GM23338 (cell line): ENCODE results near the gene PMP22. TPM values are rescaled to one million over a fixed set of nuclear protein-coding genes. Genes with fewer than 3 reads are reported as not detected.

Experiments
- ATAC-seq: fragments of 200-7000 bp; cut with Tn5 transposase; 3 replicates; pipeline ENCODE4 v1.9.1; 2020
- DNase-seq: peaks from one replicate; pipeline ENCODE4 v3.0.0-alpha.2; 2015; ENCODE audit warnings: low spot score
- H2AFZ ChIP-seq: fragments of 200-600 bp; sonication (generic); 2 replicates; pipeline ENCODE4 v1.8.0; 2016; ENCODE audit warnings: antibody characterized with exemption, mild to moderate bottlenecking, moderate library complexity
- H3F3A ChIP-seq: fragments of 200-600 bp; sonication (generic); replicated peaks from 2 replicates; pipeline ENCODE4 v1.8.0; 2017; ENCODE audit warnings: antibody characterized with exemption, mixed run types, low read depth
- H3K27ac ChIP-seq: fragments of 200-600 bp; sonication (generic); 2 replicates; pipeline ENCODE4 v1.6.1; 2016; ENCODE audit warnings: low read depth
- H3K27me3 ChIP-seq: fragments of 200-600 bp; sonication (generic); 2 replicates; pipeline ENCODE4 v1.8.0; 2016; ENCODE audit warnings: mild to moderate bottlenecking, mixed run types, moderate library complexity; ENCODE audit not compliant: insufficient read depth
- H3K36me3 ChIP-seq: fragments of 200-600 bp; sonication (generic); 2 replicates; pipeline ENCODE4 v1.8.0; 2016; ENCODE audit warnings: mild to moderate bottlenecking; ENCODE audit not compliant: insufficient read depth
- H3K4me1 ChIP-seq: fragments of 200-600 bp; sonication (generic); 2 replicates; pipeline ENCODE4 v1.8.0; 2016; ENCODE audit warnings: mild to moderate bottlenecking, moderate library complexity; ENCODE audit not compliant: insufficient read depth
- H3K4me2 ChIP-seq: fragments of 200-600 bp; sonication (generic); 2 replicates; pipeline ENCODE4 v1.7.1; 2017; ENCODE audit warnings: mixed run types
- H3K4me3 ChIP-seq: fragments of 200-600 bp; sonication (generic); 2 replicates; pipeline ENCODE4 v1.6.1; 2016; ENCODE audit warnings: mixed run types
- H3K79me2 ChIP-seq: fragments of 200-600 bp; sonication (generic); replicated peaks from 2 replicates; pipeline ENCODE4 v1.8.0; 2017; ENCODE audit warnings: mild to moderate bottlenecking; ENCODE audit not compliant: insufficient read depth
- H3K9me2 ChIP-seq: fragments of 200-600 bp; sonication (generic); 2 replicates; pipeline ENCODE4 v1.8.0; 2017; ENCODE audit not compliant: insufficient read depth
- H4K20me1 ChIP-seq: fragments of 200-600 bp; sonication (generic); replicated peaks from 2 replicates; pipeline ENCODE4 v1.8.0; 2017; ENCODE audit warnings: mild to moderate bottlenecking; ENCODE audit not compliant: insufficient read depth
- H3K27ac Mint-ChIP-seq: 2 replicates; pipeline ENCODE4 v1.8.0; 2020; ENCODE audit warnings: inconsistent platforms, mild to moderate bottlenecking, moderate library complexity, mixed read lengths
- H3K27me3 Mint-ChIP-seq: 3 replicates; pipeline ENCODE4 v1.8.0; 2022; ENCODE audit warnings: low read depth, mild to moderate bottlenecking, moderate library complexity, mixed read lengths, inconsistent platforms; ENCODE audit not compliant: insufficient read depth, poor library complexity
- H3K36me3 Mint-ChIP-seq: 3 replicates; pipeline ENCODE4 v1.8.0; 2021; ENCODE audit warnings: low read depth, mild to moderate bottlenecking, inconsistent platforms, moderate library complexity, mixed read lengths
- H3K4me1 Mint-ChIP-seq: 3 replicates; pipeline ENCODE4 v1.8.0; 2020; ENCODE audit warnings: mild to moderate bottlenecking, inconsistent platforms, mixed read lengths
- H3K4me3 Mint-ChIP-seq: 3 replicates; pipeline ENCODE4 v1.8.0; 2021; ENCODE audit warnings: moderate library complexity, mild to moderate bottlenecking, inconsistent platforms, mixed read lengths
- H3K9me3 Mint-ChIP-seq: 3 replicates; pipeline ENCODE4 v1.8.0; 2020; ENCODE audit warnings: moderate library complexity, mild to moderate bottlenecking, inconsistent platforms, mixed read lengths
- CREB1 ChIP-seq: fragments of 250-450 bp; sonication (Bioruptor Pico); IDR thresholded peaks from 2 replicates; pipeline ENCODE4 v1.5.0; 2020; ENCODE audit warnings: low read depth, mild to moderate bottlenecking, moderate library complexity
- EZH2phosphoT487 ChIP-seq: fragments of 200-600 bp; sonication (generic); IDR thresholded peaks from one replicate; pipeline ENCODE4 v1.8.1; 2018; ENCODE audit warnings: antibody characterized with exemption; ENCODE audit not compliant: unreplicated experiment
- JUNB ChIP-seq: IDR thresholded peaks from one replicate; pipeline ENCODE4 v1.6.1; 2016; ENCODE audit warnings: antibody characterized with exemption; ENCODE audit not compliant: unreplicated experiment
- POLR2AphosphoS5 ChIP-seq: IDR thresholded peaks from 2 replicates; pipeline ENCODE4 v1.6.1; 2016; ENCODE audit warnings: antibody characterized with exemption, low read depth
- ZNF114 ChIP-seq: fragments of 250-450 bp; sonication (Bioruptor Pico); IDR thresholded peaks from 2 replicates; pipeline ENCODE4 v1.5.0; 2020; ENCODE audit warnings: mild to moderate bottlenecking, moderate library complexity
- ZNF331 ChIP-seq: fragments of 250-450 bp; sonication (Bioruptor Pico); IDR thresholded peaks from 2 replicates; pipeline ENCODE4 v1.5.0; 2020; ENCODE audit warnings: low read depth, mild to moderate bottlenecking, moderate library complexity
- polyA plus RNA-seq: library from polyadenylated mRNA; unstranded; fragments of >200 nt; fragmentation: Nextera tagmentation; extraction: Ambion mirVana; gene quantifications from 2 replicates; pipeline ENCODE4 v1.2.1, GENCODE V29; 2016
- total RNA-seq: library from RNA; depleted of rRNA; stranded (reverse); fragments of >200 nt; shearing (Covaris generic); gene quantifications from 2 replicates; pipeline ENCODE4 v1.2.3, GENCODE V29; 2014
- TF ChIP-seq, protein P1 (sequence below): fragments of 250-450 bp; sonication (Bioruptor Pico); IDR thresholded peaks from 2 replicates; pipeline ENCODE4 v1.5.0; 2020; ENCODE audit warnings: mild to moderate bottlenecking, moderate library complexity
- TF ChIP-seq, protein P2 (sequence below): IDR thresholded peaks from 2 replicates; pipeline ENCODE4 v1.6.1; 2016; ENCODE audit warnings: antibody characterized with exemption
- TF ChIP-seq, protein P3 (sequence below), 2 experiments: fragments of 200-600 bp in 1 of 2; sonication (generic) in 1 of 2; conservative IDR thresholded peaks; 2 replicates each; pipeline versions ENCODE4 v1.5.1 to v1.6.1; 2016 to 2017; ENCODE audit warnings: antibody characterized with exemption in 2 of 2, low read depth in 2 of 2, mild to moderate bottlenecking in 2 of 2, moderate library complexity in 1 of 2
- TF ChIP-seq, protein P4 (sequence below): IDR thresholded peaks from one replicate; pipeline ENCODE4 v1.6.1; 2018; ENCODE audit warnings: antibody characterized with exemption; ENCODE audit not compliant: unreplicated experiment

Gene PMP22
- total and polyA plus RNA-seq, 2 experiments from 2014 or later, result 1.2 to 2.2 TPM

DNA sequence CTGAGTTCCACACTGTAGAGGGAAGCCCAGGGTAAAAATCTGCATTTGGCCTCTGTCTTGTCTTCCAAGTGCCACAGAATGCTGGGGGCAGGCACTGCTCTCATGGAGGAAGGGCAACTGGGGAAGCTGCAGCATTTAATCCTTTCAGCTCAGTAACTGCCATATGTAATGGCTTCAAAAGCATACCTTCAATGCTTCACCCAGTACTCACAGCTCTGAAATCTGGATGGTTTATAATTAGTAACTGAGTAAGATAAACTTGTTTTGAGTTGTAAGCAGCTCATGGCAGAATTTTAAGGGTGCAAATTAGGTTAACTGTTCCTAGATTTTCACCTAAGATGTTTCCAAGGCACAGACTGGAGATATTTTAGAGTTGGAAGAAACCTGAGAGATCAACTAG, 24.5 kb downstream of the PMP22 start (continued):
- TF ChIP-seq, protein P1, sequence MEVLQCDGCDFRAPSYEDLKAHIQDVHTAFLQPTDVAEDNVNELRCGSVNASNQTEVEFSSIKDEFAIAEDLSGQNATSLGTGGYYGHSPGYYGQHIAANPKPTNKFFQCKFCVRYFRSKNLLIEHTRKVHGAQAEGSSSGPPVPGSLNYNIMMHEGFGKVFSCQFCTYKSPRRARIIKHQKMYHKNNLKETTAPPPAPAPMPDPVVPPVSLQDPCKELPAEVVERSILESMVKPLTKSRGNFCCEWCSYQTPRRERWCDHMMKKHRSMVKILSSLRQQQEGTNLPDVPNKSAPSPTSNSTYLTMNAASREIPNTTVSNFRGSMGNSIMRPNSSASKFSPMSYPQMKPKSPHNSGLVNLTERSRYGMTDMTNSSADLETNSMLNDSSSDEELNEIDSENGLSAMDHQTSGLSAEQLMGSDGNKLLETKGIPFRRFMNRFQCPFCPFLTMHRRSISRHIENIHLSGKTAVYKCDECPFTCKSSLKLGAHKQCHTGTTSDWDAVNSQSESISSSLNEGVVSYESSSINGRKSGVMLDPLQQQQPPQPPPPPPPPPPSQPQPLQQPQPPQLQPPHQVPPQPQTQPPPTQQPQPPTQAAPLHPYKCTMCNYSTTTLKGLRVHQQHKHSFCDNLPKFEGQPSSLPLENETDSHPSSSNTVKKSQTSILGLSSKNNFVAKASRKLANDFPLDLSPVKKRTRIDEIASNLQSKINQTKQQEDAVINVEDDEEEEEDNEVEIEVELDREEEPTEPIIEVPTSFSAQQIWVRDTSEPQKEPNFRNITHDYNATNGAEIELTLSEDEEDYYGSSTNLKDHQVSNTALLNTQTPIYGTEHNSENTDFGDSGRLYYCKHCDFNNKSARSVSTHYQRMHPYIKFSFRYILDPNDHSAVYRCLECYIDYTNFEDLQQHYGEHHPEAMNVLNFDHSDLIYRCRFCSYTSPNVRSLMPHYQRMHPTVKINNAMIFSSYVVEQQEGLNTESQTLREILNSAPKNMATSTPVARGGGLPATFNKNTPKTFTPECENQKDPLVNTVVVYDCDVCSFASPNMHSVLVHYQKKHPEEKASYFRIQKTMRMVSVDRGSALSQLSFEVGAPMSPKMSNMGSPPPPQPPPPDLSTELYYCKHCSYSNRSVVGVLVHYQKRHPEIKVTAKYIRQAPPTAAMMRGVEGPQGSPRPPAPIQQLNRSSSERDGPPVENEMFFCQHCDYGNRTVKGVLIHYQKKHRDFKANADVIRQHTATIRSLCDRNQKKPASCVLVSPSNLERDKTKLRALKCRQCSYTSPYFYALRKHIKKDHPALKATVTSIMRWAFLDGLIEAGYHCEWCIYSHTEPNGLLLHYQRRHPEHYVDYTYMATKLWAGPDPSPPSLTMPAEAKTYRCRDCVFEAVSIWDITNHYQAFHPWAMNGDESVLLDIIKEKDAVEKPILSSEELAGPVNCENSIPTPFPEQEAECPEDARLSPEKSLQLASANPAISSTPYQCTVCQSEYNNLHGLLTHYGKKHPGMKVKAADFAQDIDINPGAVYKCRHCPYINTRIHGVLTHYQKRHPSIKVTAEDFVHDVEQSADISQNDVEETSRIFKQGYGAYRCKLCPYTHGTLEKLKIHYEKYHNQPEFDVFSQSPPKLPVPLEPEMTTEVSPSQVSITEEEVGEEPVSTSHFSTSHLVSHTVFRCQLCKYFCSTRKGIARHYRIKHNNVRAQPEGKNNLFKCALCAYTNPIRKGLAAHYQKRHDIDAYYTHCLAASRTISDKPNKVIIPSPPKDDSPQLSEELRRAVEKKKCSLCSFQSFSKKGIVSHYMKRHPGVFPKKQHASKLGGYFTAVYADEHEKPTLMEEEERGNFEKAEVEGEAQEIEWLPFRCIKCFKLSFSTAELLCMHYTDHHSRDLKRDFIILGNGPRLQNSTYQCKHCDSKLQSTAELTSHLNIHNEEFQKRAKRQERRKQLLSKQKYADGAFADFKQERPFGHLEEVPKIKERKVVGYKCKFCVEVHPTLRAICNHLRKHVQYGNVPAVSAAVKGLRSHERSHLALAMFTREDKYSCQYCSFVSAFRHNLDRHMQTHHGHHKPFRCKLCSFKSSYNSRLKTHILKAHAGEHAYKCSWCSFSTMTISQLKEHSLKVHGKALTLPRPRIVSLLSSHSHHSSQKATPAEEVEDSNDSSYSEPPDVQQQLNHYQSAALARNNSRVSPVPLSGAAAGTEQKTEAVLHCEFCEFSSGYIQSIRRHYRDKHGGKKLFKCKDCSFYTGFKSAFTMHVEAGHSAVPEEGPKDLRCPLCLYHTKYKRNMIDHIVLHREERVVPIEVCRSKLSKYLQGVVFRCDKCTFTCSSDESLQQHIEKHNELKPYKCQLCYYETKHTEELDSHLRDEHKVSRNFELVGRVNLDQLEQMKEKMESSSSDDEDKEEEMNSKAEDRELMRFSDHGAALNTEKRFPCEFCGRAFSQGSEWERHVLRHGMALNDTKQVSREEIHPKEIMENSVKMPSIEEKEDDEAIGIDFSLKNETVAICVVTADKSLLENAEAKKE (CRISPR knock-in tag), result no peak
- TF ChIP-seq, protein P2, sequence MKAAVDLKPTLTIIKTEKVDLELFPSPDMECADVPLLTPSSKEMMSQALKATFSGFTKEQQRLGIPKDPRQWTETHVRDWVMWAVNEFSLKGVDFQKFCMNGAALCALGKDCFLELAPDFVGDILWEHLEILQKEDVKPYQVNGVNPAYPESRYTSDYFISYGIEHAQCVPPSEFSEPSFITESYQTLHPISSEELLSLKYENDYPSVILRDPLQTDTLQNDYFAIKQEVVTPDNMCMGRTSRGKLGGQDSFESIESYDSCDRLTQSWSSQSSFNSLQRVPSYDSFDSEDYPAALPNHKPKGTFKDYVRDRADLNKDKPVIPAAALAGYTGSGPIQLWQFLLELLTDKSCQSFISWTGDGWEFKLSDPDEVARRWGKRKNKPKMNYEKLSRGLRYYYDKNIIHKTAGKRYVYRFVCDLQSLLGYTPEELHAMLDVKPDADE, result no peak
- TF ChIP-seq JUNB, result no peak
- TF ChIP-seq POLR2AphosphoS5, result no peak

DNA sequence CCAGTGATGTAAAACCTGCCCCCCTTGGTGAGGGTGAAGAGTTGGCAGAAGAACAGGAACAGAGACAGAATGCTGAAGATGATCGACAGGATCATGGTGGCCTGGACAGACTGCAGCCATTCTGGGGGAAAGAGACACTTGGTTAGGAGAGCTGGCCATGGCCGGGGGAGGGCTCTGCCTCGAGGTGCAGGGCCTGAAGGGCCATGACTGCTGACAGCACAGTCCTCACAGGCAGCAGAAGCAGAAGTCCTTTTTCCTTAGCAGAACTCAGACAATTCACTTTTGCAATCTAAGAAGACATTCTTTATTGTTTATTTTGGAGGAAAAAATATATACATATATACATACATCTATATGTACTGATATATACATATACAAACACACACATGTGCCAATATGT, 25.6 kb downstream of the PMP22 start:
- peaks cover 2% of the 10 kb centered on the region; the same call in 1 of the 3 replicates for H3K4me1 Mint-ChIP-seq
- TF ChIP-seq ZNF114 (CRISPR knock-in tag) (no peak), EZH2phosphoT487 (no peak), ZNF331 (CRISPR knock-in tag) (no peak), POLR2AphosphoS5 (no peak), CREB1 (no peak)
- TF ChIP-seq, protein P3, sequence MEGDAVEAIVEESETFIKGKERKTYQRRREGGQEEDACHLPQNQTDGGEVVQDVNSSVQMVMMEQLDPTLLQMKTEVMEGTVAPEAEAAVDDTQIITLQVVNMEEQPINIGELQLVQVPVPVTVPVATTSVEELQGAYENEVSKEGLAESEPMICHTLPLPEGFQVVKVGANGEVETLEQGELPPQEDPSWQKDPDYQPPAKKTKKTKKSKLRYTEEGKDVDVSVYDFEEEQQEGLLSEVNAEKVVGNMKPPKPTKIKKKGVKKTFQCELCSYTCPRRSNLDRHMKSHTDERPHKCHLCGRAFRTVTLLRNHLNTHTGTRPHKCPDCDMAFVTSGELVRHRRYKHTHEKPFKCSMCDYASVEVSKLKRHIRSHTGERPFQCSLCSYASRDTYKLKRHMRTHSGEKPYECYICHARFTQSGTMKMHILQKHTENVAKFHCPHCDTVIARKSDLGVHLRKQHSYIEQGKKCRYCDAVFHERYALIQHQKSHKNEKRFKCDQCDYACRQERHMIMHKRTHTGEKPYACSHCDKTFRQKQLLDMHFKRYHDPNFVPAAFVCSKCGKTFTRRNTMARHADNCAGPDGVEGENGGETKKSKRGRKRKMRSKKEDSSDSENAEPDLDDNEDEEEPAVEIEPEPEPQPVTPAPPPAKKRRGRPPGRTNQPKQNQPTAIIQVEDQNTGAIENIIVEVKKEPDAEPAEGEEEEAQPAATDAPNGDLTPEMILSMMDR (conservative IDR thresholded peaks at IDR 0.05; ENCODE audit: low read depth in 2 of 2), result no peak
- TF ChIP-seq, protein P4, sequence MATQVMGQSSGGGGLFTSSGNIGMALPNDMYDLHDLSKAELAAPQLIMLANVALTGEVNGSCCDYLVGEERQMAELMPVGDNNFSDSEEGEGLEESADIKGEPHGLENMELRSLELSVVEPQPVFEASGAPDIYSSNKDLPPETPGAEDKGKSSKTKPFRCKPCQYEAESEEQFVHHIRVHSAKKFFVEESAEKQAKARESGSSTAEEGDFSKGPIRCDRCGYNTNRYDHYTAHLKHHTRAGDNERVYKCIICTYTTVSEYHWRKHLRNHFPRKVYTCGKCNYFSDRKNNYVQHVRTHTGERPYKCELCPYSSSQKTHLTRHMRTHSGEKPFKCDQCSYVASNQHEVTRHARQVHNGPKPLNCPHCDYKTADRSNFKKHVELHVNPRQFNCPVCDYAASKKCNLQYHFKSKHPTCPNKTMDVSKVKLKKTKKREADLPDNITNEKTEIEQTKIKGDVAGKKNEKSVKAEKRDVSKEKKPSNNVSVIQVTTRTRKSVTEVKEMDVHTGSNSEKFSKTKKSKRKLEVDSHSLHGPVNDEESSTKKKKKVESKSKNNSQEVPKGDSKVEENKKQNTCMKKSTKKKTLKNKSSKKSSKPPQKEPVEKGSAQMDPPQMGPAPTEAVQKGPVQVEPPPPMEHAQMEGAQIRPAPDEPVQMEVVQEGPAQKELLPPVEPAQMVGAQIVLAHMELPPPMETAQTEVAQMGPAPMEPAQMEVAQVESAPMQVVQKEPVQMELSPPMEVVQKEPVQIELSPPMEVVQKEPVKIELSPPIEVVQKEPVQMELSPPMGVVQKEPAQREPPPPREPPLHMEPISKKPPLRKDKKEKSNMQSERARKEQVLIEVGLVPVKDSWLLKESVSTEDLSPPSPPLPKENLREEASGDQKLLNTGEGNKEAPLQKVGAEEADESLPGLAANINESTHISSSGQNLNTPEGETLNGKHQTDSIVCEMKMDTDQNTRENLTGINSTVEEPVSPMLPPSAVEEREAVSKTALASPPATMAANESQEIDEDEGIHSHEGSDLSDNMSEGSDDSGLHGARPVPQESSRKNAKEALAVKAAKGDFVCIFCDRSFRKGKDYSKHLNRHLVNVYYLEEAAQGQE, result no peak
- TF ChIP-seq, protein P2, result no peak

More for the DNA sequence above, 25.6 kb downstream of the PMP22 start:
- DNase-seq (no peak), ATAC-seq (no peak)
- Histone ChIP-seq H3K79me2 (no peaks in the 10 kb centered on the region), H3K27me3 (no peaks in the 10 kb centered on the region), H3K27ac (no peak overlapping the region), H3K4me2 (no peak overlapping the region), H3K4me1 (no peaks in the 10 kb centered on the region), H4K20me1 (no peaks in the 10 kb centered on the region), H3K9me2 (peaks cover 3% of the 10 kb centered on the region; the same call in 1 of the 2 replicates), H3K36me3 (no peaks in the 10 kb centered on the region), H3F3A (no peaks in the 10 kb centered on the region), H3K4me3 (no peak overlapping the region), H2AFZ (no peak overlapping the region)
- no peak overlapping the region for H3K4me3 Mint-ChIP-seq
- no peaks in the 10 kb centered on the region; the same call in 1 of the 3 replicates for H3K9me3 Mint-ChIP-seq
- no peaks in the 10 kb centered on the region for H3K27me3 Mint-ChIP-seq
- H3K36me3 Mint-ChIP-seq, result no peaks in the 10 kb centered on the region
- no peak overlapping the region for H3K27ac Mint-ChIP-seq
